HG03039 (cell line): ENCODE data around the gene RNU2-1.
"Not testable (repeated sequence)": the region's sequence is repeated elsewhere in the genome, so short reads cannot be mapped to it uniquely, and the experiment has no call there.

ENCODE experiments used
- ATAC-seq: cut with Tn5 transposase; IDR thresholded peaks from one replicate; pipeline ENCODE4 v1.9.1; 2021; ENCODE audit warnings: mild to moderate bottlenecking, moderate library complexity; ENCODE audit not compliant: unreplicated experiment

Gene RNU2-1

GRCh38 chr17:43216762-43217613, 16.8 kb downstream of the RNU2-1 start:
- ATAC-seq: no peak

DNA sequence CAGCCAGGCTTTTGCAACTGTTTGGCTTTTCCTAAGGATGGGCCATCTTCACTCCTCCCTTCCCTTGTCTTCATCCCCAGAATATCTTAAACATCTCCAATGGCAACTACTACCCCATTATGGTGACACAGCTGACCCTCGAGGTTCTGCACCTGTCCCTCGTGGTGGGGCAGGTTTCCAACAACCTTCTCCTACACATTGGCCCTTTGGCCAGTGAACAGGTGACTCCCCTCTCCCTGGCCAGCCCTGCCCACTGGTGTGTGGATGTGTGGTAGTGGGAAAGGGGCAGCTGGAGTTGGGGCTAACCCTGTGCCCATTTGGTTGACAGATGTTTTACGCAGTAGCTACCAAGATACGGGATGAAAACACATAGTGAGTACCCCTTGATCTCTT, 17.4 kb downstream of the RNU2-1 start:
- ATAC-seq: no peak

DNA sequence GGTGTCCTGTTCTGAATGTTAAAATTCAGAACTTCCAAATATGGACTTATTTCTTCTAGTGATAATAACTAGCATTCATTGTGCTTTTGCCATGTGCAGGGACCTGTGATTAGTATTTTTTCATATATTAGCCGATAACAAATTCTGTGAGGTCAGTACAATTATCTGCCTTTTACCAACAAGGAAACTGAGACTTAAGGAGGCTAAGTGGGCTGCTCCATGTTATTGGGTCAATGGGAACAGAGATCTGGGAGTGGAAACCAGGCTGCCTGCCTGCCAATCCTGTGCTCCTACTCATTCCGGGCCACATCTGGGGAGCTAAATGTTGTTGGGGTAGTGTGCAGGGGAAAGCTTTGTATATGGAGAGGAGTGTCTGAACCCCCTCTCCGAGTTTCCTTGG, 18.4 kb downstream of the RNU2-1 start:
- ATAC-seq: no peak

GRCh38 chr17:43213545-43213944, 20.2 kb downstream of the RNU2-1 start:
- no peak for ATAC-seq

- no peak for ATAC-seq
Observed at GRCh38 chr17:43212641-43213490, 20.9 kb downstream of the RNU2-1 start.

DNA sequence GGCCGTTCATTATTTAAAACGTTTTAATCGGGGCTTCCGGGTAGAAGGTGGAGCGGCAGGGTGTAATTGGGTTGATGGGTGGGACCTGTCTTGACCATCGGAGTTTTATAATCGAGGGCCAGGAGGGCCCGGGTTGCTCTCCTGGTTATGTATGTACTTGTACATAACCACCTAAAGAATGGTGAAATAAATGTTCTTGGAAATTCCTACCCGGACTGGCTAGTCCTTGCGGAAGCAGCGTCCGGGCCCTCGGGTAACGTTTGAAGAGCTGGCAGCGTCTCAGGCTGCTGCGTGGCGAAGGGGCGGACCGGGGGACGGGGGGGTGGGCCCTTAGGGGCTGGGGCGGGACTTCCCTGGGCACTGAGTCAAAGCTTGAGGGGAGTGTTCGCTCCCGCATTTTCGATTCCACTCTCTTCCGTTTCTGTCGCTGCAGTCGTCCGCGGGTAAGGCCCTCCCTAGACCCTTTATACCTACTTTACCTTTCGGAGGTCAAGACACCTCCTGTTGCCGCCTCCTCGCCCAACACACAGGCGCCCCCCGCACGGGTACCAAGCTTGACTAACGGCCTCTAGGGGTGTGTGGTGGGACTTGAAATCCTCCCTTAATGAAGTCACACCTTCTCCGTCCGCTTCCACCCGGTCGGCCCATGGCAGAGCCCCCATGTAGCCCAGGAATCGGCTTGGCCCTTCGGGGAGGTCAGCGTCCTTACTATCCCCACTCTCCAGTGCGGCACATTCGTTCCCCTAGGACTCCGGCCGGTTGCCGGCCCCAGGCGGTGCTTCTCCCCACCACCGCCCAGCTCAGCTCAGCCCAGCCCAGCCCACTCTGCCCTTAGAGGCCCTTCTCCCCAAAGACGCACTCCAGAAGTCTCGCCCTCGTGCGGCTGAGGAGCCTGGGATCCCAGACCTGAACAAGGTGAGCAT, 22.0 kb downstream of the RNU2-1 start, which contains the start of gene TMEM106A:
Gene TMEM106A, plus strand, starts transcription at position 396 of the 923 bp plus-strand sequence. CDS start 1,167 bp downstream, outside the sequence.
- no peak for ATAC-seq

- no peak for ATAC-seq
Observed at GRCh38 chr17:43211123-43211479, 22.7 kb downstream of the RNU2-1 start.

- ATAC-seq: no peak
Observed at GRCh38 chr17:43210576-43210975, 23.2 kb downstream of the RNU2-1 start.

- ATAC-seq: not testable (repeated sequence)
Observed at GRCh38 chr17:43203013-43203412, 30.8 kb downstream of the RNU2-1 start.

GRCh38 chr17:43200127-43200526, 33.6 kb downstream of the RNU2-1 start:
- ATAC-seq: no peak

- ATAC-seq: no peak
Observed at GRCh38 chr17:43199633-43200032, 34.1 kb downstream of the RNU2-1 start.

DNA sequence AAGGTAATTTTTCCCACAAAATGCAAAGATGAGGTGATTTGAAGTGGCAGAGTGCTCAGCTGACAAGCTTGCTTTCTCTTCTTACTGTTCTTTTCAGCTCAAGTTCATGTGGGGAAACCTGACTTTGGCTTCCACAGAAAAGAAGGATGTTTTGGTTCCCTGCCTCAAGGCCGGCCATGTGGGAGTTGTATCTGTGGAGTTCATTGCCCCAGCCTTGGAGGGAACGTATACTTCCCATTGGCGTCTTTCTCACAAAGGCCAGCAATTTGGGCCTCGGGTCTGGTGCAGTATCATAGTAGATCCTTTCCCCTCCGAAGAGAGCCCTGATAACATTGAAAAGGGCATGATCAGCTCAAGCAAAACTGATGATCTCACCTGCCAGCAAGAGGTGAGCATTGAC, 40.5 kb downstream of the RNU2-1 start:
- no peak for ATAC-seq

- not testable (repeated sequence) for ATAC-seq
Observed at GRCh38 chr17:43186656-43187055, 47.1 kb downstream of the RNU2-1 start.

DNA sequence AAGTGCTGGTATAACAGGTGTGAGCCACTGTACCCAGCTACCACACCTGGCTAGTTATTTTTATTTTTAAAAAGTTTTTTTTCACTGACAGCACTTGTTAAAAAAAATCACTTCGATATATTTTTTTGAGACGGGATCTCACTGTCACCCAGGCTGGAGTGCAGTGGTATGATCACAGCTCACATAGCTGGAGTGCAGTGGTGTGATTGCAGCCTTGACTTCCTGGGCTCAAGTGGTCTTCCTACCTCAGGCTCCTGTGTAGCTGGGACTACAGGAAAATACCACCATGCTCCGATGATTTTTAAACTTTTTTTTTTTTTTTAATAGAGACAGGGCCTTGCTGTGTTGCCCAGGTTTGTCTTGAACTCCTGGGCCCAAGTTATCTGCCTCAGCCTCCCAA, 49.9 kb downstream of the RNU2-1 start:
- ATAC-seq: no peak
